ENCODE measurements around the gene PRR23A.
"Not testable (repeated sequence)": the region's sequence is repeated elsewhere in the genome, so short reads cannot be mapped to it uniquely, and the experiment has no call there.

PRR23A gene

GRCh38 chr3:139006051-139006716 is at the start of gene PRR23A:
PRR23A (minus strand) TSS chr3:139006268; CDS start chr3:139006268, 0 bp downstream.
- no peak for DNase-seq (ENCODE audit: low read depth, low spot score)

GRCh38 chr3:139052802-139053600 is 46.9 kb upstream of the PRR23A start:
- DNase-seq (ENCODE audit: low read depth, low spot score): no peak

- no peak for DNase-seq (ENCODE audit: low read depth, low spot score)
Observed at GRCh38 chr3:139044366-139045210, 38.5 kb upstream of the PRR23A start, which contains the start of gene PRR23C. PRR23C (minus strand) TSS chr3:139044892; CDS start chr3:139044620, 272 bp downstream.

GRCh38 chr3:139043554-139044365 is 37.7 kb upstream of the PRR23A start:
- no peak for DNase-seq (ENCODE audit: low read depth, low spot score)

- DNase-seq (ENCODE audit: low read depth, low spot score): no peak
Observed at GRCh38 chr3:139037478-139037877, 31.4 kb upstream of the PRR23A start.

GRCh38 chr3:139032326-139033002 is 26.4 kb upstream of the PRR23A start:
- no peak for DNase-seq (ENCODE audit: low read depth, low spot score)

- not testable (repeated sequence) for DNase-seq (ENCODE audit: low read depth, low spot score)
Observed at GRCh38 chr3:139030576-139030975, 24.5 kb upstream of the PRR23A start.

GRCh38 chr3:139024968-139025367 is 18.9 kb upstream of the PRR23A start:
- DNase-seq (ENCODE audit: low read depth, low spot score): no peak

- DNase-seq (ENCODE audit: low read depth, low spot score): no peak
Observed at GRCh38 chr3:139020868-139021234, 14.8 kb upstream of the PRR23A start, which contains the start of gene PRR23B. PRR23B (minus strand) TSS chr3:139020926; CDS start chr3:139020661, 265 bp downstream.

- DNase-seq (ENCODE audit: low read depth, low spot score): no peak
Observed at GRCh38 chr3:139020036-139020867, 14.2 kb upstream of the PRR23A start.

- no peak for DNase-seq (ENCODE audit: low read depth, low spot score)
Observed at GRCh38 chr3:139016430-139017048, 10.5 kb upstream of the PRR23A start.

GRCh38 chr3:139005356-139005993 is 593 bp downstream of the PRR23A start:
- DNase-seq (ENCODE audit: low read depth, low spot score): no peak

GRCh38 chr3:138995706-138996105 is 10.4 kb downstream of the PRR23A start:
- no peak for DNase-seq (ENCODE audit: low read depth, low spot score)

- no peak for DNase-seq (ENCODE audit: low read depth, low spot score)
Observed at GRCh38 chr3:138987181-138987580, 18.9 kb downstream of the PRR23A start.

GRCh38 chr3:138985932-138986331 is 20.1 kb downstream of the PRR23A start:
- DNase-seq (ENCODE audit: low read depth, low spot score): no peak

GRCh38 chr3:138984816-138985215 is 21.3 kb downstream of the PRR23A start:
- no peak for DNase-seq (ENCODE audit: low read depth, low spot score)

- DNase-seq (ENCODE audit: low read depth, low spot score): no peak
Observed at GRCh38 chr3:138976047-138976446, 30.0 kb downstream of the PRR23A start.

GRCh38 chr3:138975351-138975750 is 30.7 kb downstream of the PRR23A start:
- no peak for DNase-seq (ENCODE audit: low read depth, low spot score)

GRCh38 chr3:138974462-138974861 is 31.6 kb downstream of the PRR23A start:
- DNase-seq (ENCODE audit: low read depth, low spot score): no peak

Data from astrocyte of the hippocampus (primary cell).